SK-N-MC (cell line): ENCODE measurements around the gene PDE7B.

Source experiments
- EZH2 ChIP-seq: fragments of 200-600 bp; sonication (generic); IDR thresholded peaks from one replicate; pipeline ENCODE4 v1.6.1; 2017; ENCODE audit warnings: antibody characterized with exemption
- POLR2AphosphoS5 ChIP-seq: IDR thresholded peaks from 2 replicates; pipeline ENCODE4 v1.6.1; 2012; ENCODE audit warnings: mild to moderate bottlenecking, low read depth, low read length, borderline replicate concordance

DNA sequence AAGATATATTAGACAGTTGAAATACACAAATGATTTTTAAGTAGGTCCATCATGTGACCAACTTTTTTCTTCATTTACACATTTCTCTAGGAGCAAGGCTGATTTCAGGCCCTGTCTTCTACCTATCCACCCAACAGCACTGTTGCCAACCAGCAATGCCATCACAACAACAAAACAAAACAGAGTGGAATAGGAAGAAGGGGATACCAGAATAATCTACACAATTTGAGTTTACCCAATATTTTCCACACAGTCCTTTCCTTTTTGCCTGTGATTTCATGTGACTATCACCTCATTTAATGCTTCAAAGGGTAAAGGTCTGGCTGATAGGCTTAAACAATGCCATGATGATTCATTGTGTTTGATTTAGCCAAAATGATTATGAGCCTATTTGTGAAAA, 303.7 kb downstream of the PDE7B start:
- TF ChIP-seq POLR2AphosphoS5, result no peak
- TF ChIP-seq EZH2, result no peak
